ENCODE results near the gene AMOTL2.

- no peak for TF ChIP-seq CTCF (optimal IDR thresholded peaks at IDR 0.05 in 1 of 3, IDR thresholded peaks at IDR 0.05 in 1 of 3, conservative IDR thresholded peaks at IDR 0.05 in 1 of 3; ENCODE audit: extremely low read depth in 1 of 3, insufficient read depth in 2 of 3, low read length in 3 of 3)
- TF ChIP-seq EZH2 (IDR thresholded peaks at IDR 0.05; ENCODE audit: low read length): no peak
Observed at GRCh38 chr3:134311265-134311664, 63.0 kb downstream of the AMOTL2 start.

All from keratinocyte (primary cell).